ENCODE measurements around the gene TMEM179.
"Not testable (repeated sequence)": the region's sequence is repeated elsewhere in the genome, so short reads cannot be mapped to it uniquely, and the experiment has no call there.

The TMEM179 gene

DNA sequence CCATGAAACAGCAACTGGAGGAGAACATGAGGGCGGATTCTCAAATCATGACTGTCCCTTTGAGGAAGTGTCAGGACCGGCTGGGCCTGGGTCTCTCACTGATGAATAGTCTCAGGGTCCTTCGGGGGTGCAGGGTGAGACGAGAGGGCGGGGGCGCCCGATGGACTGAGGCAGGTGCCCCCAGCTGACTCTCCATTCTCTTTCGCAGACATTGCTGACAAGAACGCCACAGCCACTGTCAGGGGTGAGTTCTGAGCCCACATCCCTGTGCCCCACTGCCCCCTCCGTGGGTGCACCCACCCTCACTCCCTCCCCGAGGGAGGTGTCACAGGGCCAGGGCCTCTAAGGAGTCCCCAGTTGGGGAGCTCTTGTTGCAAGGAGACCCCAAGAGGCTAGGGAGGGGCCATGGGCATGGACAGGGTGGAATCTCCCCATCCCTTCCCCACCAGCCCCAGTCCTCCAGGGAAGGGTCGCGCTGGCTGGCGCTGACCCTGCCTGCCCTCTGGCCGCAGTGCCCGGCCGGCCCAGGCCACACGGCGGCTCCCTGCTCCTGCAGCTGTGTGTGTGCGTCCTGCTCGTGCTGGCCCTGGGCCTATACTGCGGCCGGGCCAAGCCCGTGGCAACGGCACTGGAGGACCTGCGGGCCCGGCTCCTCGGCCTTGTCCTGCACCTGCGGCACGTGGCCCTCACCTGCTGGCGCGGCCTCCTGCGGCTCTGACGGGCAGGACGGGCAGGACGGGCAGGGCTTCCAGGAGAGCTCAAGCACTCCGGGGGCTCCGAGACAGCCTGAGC is 16.3 kb downstream of the TMEM179 start:
- no peak for FAIRE-seq
- DNase-seq (ENCODE audit: insufficient read length, low spot score), result no peak

- DNase-seq (ENCODE audit: insufficient read length, low spot score), result no peak
Measured at GRCh38 chr14:104587641-104588040, 16.9 kb downstream of the TMEM179 start.

DNA sequence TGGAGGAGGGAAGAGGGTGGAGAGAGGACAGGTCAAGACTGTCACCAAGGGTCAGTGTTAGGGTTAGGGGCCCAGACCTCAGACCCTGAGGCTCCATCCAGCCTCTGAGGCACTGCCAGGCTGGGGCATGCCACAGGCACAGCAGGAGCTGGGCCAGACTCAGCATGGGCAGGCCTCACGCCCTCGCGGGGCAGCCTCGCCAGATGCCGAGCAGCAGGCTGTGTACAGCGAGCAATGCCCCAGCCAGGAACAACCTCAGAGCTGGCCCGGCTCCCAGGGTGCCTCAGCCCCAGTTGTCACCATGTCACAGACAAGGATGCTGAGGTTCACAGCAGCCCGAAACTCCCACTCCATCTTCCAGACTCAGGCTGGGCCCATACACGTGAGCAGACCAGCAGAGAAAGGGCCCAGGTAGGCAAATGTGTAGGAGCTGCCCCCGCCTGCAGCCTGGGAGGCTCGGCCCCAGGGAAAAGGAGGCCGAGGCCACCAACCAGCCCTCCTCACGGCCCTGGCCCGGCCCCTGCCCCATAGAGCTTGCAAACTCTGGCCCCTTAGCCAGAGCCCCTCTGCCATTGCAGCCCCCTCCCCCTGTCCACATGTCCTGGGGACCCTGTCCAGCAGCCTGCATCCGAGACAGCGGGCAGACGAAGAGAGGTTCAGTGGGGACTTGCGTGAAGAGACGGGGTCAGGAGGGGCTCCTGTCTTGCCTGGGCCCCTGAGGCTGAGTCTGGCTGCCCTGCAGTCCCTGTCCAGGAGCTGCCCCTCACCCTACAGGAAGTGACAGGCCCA is 17.5 kb downstream of the TMEM179 start:
- FAIRE-seq (no peak), DNase-seq (ENCODE audit: insufficient read length, low spot score) (no peak)

More at GRCh38 chr14:104587641-104588040, 16.9 kb downstream of the TMEM179 start:
- no peak for FAIRE-seq

- FAIRE-seq, result no peak
- DNase-seq (ENCODE audit: insufficient read length, low spot score), result no peak
Measured at GRCh38 chr14:104585966-104586697, 18.4 kb downstream of the TMEM179 start.

GRCh38 chr14:104584557-104584956 is 20.0 kb downstream of the TMEM179 start:
- DNase-seq (ENCODE audit: insufficient read length, low spot score) (no peak), FAIRE-seq (no peak)

- FAIRE-seq (no peak), DNase-seq (ENCODE audit: insufficient read length, low spot score) (no peak)
Measured at GRCh38 chr14:104583424-104584306, 20.9 kb downstream of the TMEM179 start.

DNA sequence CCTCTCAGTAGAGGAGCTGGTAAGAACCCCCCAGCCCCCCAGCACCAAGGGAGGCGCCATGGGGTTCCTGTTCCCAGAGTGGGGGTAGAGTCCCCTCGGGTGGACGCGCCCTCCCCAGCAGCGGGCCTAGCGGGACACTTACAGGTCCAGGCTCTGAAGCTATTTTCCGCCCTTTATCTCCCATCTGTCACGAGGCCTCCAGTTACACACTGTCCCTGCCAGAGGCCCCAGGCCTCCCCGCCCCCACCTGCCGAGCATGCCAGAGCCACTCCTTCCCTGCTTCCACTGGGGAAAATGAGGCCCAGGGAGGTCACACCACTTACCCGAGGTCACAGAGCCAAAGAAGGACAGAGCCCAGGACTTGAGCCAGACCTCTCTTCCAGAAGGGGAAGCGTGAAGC is 21.9 kb downstream of the TMEM179 start:
- DNase-seq (ENCODE audit: insufficient read length, low spot score), result no peak
- no peak for FAIRE-seq

DNA sequence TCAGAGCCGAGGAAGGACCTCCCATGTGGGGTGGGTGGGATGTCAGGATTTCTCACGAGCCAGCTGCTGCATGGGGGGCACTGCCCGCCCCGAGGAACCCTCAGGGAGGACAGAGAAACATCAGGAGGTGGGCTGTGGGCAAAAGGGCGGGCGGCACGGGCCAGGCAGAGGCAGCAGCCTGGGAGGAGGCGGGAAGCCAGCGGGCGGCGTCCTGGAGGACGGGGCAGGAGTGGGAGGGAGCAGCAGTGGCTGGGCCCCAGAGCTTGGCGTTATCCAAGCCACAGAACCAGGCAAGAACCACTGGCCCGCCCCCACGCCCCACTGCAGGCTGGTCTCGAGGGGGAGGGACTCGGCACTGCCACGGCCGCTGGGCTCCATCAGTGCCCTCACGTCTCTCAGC is 22.6 kb downstream of the TMEM179 start:
- no peak for DNase-seq (ENCODE audit: insufficient read length, low spot score)

DNA sequence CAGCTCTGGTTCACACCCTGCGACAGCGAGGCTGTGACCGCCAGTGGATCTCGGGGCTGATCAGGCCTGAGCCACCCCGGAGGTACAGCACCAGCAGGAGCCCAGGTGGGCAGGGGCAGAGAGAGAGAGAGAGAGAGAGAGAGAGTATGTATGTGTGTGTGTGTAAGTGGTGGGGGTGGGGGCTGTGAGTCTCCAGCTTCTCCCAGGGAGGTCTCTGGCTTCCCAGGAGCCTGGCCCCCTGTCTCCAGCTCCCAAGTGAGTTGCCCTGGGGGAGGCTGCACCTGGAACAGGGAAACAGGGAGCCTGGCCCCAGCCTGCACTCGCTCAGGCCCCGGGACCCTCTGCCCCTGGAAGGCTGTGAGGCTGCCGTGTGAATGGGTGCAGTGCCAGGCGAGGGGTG is 23.1 kb downstream of the TMEM179 start:
- DNase-seq (ENCODE audit: insufficient read length, low spot score) (no peak), FAIRE-seq (no peak)

More for the DNA sequence above, 22.6 kb downstream of the TMEM179 start:
- no peak for FAIRE-seq

DNA sequence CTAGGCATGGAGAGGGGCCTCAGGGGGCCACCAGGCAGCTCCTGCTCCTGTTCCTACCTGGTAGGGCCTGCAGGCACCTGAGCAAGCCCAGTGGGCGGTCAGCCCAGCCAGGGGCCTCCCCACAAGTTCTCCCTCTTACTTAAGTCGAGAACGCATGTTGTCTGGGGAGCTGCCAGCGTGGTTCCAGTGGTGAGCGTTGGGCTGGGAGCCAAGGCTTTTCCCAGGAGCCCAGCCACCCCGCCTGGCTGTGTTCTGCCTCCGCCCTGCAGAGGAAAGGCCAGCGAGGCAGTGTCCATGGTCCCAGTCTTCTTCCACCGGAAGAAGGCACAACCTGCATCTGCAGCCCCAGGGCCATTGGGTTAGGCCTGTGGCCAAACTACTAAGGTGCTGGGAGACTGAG is 23.6 kb downstream of the TMEM179 start:
- FAIRE-seq, result no peak
- DNase-seq (ENCODE audit: insufficient read length, low spot score), result no peak

DNA sequence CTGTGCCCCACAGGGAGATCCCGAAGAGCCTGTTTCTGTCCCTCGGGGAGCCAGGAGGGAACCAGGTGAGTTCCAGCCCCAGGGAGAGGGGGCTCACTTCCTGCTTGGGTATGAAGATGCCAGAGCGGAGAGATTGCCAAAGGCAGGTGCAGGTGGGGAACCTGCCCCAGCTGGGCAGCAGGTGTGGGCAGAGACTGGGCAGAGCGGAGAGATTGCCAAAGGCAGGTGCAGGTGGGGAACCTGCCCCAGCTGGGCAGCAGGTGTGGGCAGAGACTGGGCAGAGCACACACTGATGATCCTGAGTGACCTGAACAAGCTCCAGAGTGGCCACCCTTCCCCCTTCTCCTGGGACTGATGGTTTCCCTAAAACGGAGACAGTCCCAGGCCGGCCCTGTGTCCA is 24.6 kb downstream of the TMEM179 start:
- not testable (repeated sequence) for FAIRE-seq; DNase-seq (ENCODE audit: insufficient read length, low spot score)

- FAIRE-seq, result no peak
Measured at GRCh38 chr14:104579507-104579906, 25.1 kb downstream of the TMEM179 start, which contains the start of gene C14orf180. Gene C14orf180 (plus strand): TSS chr14:104579764. CDS start chr14:104586431, 6,667 bp downstream.

GRCh38 chr14:104578321-104578720 is 26.3 kb downstream of the TMEM179 start:
- DNase-seq (ENCODE audit: insufficient read length, low spot score) (no peak), FAIRE-seq (no peak)

More at GRCh38 chr14:104579507-104579906, 25.1 kb downstream of the TMEM179 start, which contains the start of gene C14orf180:
- DNase-seq (ENCODE audit: insufficient read length, low spot score), result no peak

DNA sequence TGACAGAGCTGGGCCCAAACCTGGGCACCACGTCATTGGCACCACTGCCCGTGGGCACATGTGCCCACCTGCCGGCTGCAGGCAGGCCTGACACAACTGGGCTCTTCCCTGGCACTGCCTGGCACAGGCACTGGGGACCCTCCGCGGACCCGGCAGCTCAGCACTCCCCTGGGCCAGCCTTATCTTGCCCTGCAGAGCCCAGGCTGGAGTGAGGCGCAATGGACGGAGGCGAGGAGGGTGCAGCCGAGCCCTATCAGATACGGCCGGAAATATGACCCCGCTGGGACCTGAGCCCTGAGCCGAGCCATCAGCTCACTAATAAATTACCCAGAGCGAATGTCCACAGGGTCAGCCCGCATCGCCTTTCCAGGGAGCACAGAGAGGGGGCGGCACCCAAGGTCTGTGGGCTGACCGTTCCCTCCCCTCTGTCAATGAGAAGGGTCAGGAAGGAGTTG is 26.7 kb downstream of the TMEM179 start:
- no peak for FAIRE-seq
- no peak for DNase-seq (ENCODE audit: insufficient read length, low spot score)

- FAIRE-seq, result no peak
- no peak for DNase-seq (ENCODE audit: insufficient read length, low spot score)
Measured at GRCh38 chr14:104577426-104577825, 27.1 kb downstream of the TMEM179 start.

DNA sequence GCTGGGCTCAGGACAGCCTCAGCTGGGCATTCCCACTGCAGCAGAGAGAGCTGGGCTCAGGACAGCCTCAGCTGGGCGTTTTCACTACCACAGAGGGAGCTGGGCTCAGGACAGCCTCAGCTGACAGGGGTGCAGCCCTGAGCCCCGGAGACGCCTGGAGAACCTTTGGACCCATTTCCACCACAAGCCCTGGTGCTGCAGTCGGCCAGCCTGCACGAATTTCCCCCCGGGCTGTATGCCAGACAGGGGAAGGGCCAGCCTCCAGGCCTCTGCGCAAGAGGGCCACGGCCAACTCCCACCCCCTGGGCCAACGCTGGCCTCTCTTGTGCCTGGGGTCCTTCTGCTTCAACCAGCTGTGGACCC is 27.6 kb downstream of the TMEM179 start:
- no peak for DNase-seq (ENCODE audit: insufficient read length, low spot score)
- FAIRE-seq, result no peak

DNA sequence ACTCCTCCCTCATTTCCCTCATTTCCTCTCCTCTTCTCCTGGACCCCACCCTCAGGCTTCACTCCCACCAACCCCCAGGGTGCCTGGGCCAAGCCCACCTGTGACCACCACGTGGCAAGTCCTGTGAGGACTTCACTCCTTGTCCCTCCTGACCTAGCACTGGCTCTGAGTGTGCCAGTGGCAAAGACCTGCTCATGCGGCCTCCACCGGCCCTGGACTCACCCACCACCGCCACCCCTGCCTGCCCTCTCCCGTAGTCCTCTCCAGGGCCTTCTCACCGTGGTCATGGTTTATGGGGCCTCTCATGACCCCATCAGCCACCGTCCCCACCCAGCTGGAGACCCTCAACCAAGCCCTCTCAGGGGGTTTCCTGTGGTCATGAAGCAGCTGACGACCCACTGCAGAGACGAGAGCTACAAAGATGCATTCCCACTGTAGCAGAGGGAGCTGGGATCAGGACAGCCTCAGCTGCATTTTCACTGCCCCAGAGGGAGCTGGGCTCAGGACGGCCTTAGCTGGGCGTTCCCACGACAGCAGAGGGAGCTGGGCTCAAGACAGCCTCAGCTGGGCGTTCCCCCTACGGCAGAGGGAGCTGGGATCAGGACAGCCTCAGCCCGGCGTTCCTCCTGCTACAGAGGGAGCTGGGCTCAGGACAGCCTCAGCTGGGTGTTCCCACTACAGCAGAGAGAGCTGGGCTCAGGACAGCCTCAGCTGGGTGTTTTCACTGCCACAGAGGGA is 28.2 kb downstream of the TMEM179 start:
- FAIRE-seq (no peak), DNase-seq (ENCODE audit: insufficient read length, low spot score) (no peak)

DNA sequence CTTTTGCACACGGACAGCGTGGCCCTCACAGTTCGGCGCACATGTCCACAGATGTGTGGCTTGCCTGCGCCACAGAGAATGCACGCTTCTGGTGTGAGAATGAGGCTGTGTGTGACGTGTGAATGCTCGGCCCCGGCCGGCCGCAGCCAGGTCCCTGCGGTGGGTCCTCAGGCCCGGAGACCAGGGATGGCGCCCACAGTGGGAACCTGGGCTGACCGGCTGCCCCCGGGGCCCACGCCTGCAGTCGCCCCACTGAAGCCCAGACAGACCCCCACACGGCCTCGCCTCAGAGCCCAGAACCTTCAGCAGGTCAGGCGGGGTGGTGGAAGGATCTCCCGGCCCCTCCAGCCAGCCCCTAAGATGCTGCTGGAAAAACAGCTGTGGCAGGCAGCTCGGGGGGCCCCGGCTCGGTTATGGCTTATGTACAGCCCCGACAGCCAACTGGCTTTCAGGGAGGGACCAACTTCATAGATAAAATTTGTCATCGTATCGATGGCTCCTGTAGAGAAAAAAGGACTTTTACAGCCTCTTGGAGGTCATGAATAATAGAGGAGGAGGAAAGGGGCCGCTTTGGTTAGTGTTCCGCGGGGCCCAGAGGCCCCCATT is 29.5 kb downstream of the TMEM179 start:
- no peak for DNase-seq (ENCODE audit: insufficient read length, low spot score)

DNA sequence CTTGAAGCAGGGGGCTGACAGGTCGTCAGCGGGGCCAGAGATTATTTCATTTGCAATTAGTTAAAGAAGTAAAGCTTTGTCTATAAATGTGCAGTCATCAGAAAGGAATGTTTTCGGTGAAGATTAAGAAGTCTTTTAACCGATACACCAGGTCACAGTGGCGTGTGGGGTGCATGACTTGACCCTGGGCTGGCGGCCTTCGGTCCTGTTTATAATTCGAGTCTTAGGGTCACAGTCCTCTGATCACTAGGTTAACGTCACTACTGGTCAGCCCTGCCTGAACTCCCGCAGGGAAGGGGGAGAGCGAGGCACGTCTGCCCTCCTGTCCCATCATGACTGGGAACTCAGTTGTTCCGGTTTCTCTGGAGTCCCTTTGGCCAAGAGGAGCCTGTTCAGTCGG is 30.0 kb downstream of the TMEM179 start:
- FAIRE-seq (no peak), DNase-seq (ENCODE audit: insufficient read length, low spot score) (no peak)

More for the DNA sequence above, 29.5 kb downstream of the TMEM179 start:
- FAIRE-seq, result no peak
